SK-N-SH (cell line): ENCODE data around the gene GPC5.

Experiments used
- ELF1 ChIP-seq: IDR thresholded peaks from 2 replicates; pipeline ENCODE4 v1.4.0; 2012
- EP300 ChIP-seq, 2 experiments: IDR thresholded peaks; 2 replicates each; pipeline versions ENCODE4 v1.4.0 to v1.6.1; 2012; ENCODE audit warnings: borderline replicate concordance in 1 of 2, low read depth in 1 of 2, low read length in 1 of 2
- POLR2AphosphoS5 ChIP-seq: IDR thresholded peaks from 2 replicates; pipeline ENCODE4 v1.6.1; 2012; ENCODE audit warnings: low read depth, low read length
- RAD21 ChIP-seq: IDR thresholded peaks from 2 replicates; pipeline ENCODE4 v1.6.1; 2012; ENCODE audit warnings: mild to moderate bottlenecking, low read length
- SIN3A ChIP-seq: IDR thresholded peaks from 2 replicates; pipeline ENCODE4 v1.6.1; 2012; ENCODE audit warnings: low read depth, mild to moderate bottlenecking, low read length, moderate library complexity, borderline replicate concordance
- SMC3 ChIP-seq: IDR thresholded peaks from 2 replicates; pipeline ENCODE4 v1.6.1; 2012; ENCODE audit warnings: low read depth, low read length, improper control_type of control experiment
- TAF1 ChIP-seq: IDR thresholded peaks from 2 replicates; pipeline ENCODE4 v1.6.1; 2012; ENCODE audit warnings: low read depth, mild to moderate bottlenecking, low read length, moderate library complexity, borderline replicate concordance
- TEAD4 ChIP-seq: IDR thresholded peaks from 2 replicates; pipeline ENCODE4 v1.4.0; 2012; ENCODE audit warnings: mild to moderate bottlenecking, borderline replicate concordance; ENCODE audit not compliant: insufficient read depth
- TF ChIP-seq, protein P1 (sequence below): fragments of 150-350 bp; IDR thresholded peaks from 2 replicates; pipeline ENCODE4 v1.6.1; 2017; ENCODE audit warnings: antibody characterized with exemption, low read length, low read depth, borderline replicate concordance
- TF ChIP-seq, protein P2 (sequence below): IDR thresholded peaks from 2 replicates; pipeline ENCODE4 v1.6.1; 2012; ENCODE audit warnings: mild to moderate bottlenecking, low read depth, low read length, moderate library complexity
- TF ChIP-seq, protein P3 (sequence below): fragments of 200-600 bp; sonication (generic); IDR thresholded peaks from 2 replicates; pipeline ENCODE4 v1.6.1; 2017; ENCODE audit warnings: antibody characterized with exemption, mild to moderate bottlenecking, moderate library complexity

DNA sequence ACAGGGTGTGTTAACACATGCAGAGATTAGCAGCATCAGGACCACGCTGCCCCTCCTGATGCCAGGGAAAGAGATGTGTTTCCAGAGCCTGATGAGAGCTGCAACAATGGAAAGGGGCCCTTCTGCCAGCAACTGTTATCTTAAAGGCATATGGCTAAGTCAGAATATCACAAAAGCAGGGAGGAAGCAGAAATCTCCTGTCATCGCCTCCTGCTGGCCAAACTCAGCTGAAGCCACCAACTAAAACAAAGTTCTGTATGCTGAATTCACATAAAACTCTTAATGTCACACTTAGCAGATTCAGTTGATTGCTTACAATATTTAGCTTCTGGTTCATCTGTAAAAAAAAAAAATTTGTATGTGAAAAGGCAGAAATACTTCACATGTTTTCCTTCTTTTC lies 178.2 kb downstream of the GPC5 start:
- TF ChIP-seq TAF1 (no peak), TEAD4 (no peak), SIN3A (no peak), SMC3 (no peak), POLR2AphosphoS5 (no peak), ELF1 (no peak), RAD21 (peak; percentile 18; the same call in 1 of the 2 replicates), EP300 (IDR thresholded peaks at IDR 0.05; ENCODE audit: borderline replicate concordance in 1 of 2, low read depth in 1 of 2, low read length in 1 of 2) (no peak)
- TF ChIP-seq, protein P1, sequence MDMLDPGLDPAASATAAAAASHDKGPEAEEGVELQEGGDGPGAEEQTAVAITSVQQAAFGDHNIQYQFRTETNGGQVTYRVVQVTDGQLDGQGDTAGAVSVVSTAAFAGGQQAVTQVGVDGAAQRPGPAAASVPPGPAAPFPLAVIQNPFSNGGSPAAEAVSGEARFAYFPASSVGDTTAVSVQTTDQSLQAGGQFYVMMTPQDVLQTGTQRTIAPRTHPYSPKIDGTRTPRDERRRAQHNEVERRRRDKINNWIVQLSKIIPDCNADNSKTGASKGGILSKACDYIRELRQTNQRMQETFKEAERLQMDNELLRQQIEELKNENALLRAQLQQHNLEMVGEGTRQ: no peak
- TF ChIP-seq, protein P2, sequence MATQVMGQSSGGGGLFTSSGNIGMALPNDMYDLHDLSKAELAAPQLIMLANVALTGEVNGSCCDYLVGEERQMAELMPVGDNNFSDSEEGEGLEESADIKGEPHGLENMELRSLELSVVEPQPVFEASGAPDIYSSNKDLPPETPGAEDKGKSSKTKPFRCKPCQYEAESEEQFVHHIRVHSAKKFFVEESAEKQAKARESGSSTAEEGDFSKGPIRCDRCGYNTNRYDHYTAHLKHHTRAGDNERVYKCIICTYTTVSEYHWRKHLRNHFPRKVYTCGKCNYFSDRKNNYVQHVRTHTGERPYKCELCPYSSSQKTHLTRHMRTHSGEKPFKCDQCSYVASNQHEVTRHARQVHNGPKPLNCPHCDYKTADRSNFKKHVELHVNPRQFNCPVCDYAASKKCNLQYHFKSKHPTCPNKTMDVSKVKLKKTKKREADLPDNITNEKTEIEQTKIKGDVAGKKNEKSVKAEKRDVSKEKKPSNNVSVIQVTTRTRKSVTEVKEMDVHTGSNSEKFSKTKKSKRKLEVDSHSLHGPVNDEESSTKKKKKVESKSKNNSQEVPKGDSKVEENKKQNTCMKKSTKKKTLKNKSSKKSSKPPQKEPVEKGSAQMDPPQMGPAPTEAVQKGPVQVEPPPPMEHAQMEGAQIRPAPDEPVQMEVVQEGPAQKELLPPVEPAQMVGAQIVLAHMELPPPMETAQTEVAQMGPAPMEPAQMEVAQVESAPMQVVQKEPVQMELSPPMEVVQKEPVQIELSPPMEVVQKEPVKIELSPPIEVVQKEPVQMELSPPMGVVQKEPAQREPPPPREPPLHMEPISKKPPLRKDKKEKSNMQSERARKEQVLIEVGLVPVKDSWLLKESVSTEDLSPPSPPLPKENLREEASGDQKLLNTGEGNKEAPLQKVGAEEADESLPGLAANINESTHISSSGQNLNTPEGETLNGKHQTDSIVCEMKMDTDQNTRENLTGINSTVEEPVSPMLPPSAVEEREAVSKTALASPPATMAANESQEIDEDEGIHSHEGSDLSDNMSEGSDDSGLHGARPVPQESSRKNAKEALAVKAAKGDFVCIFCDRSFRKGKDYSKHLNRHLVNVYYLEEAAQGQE: no peak
- TF ChIP-seq, protein P3, sequence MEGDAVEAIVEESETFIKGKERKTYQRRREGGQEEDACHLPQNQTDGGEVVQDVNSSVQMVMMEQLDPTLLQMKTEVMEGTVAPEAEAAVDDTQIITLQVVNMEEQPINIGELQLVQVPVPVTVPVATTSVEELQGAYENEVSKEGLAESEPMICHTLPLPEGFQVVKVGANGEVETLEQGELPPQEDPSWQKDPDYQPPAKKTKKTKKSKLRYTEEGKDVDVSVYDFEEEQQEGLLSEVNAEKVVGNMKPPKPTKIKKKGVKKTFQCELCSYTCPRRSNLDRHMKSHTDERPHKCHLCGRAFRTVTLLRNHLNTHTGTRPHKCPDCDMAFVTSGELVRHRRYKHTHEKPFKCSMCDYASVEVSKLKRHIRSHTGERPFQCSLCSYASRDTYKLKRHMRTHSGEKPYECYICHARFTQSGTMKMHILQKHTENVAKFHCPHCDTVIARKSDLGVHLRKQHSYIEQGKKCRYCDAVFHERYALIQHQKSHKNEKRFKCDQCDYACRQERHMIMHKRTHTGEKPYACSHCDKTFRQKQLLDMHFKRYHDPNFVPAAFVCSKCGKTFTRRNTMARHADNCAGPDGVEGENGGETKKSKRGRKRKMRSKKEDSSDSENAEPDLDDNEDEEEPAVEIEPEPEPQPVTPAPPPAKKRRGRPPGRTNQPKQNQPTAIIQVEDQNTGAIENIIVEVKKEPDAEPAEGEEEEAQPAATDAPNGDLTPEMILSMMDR: peak; percentile 50
